NB4 (cell line): ENCODE measurements around the gene ULBP1.

Experiments
- POLR2A ChIP-seq: IDR thresholded peaks from 2 replicates; pipeline ENCODE4 v1.6.1; 2011; ENCODE audit warnings: mild to moderate bottlenecking; ENCODE audit not compliant: insufficient read length; ENCODE audit errors: extremely low read depth
- TF ChIP-seq, protein P1 (sequence below): IDR thresholded peaks from one replicate; pipeline ENCODE4 v1.5.1; 2012; ENCODE audit warnings: low read depth, low read length

DNA sequence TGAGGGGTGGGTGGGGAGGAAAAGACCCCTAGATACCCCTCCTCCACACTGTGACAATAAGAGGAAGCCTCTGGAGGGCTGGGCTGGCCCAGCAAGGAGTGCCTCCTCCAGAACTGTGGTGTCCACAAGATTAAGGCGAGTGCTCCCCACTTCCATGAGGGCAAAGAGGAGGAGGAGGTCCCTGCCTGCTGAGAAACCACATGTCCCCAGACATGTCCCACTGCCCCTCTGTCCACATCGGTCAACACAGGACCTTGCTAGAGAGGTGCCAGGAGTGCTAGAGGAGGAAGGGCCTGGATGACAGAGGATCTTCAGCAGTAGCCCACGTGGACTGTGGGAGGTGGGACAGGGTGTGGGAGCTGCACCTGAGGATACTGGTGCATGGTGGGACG, 43.9 kb upstream of the ULBP1 start:
- TF ChIP-seq, protein P1, sequence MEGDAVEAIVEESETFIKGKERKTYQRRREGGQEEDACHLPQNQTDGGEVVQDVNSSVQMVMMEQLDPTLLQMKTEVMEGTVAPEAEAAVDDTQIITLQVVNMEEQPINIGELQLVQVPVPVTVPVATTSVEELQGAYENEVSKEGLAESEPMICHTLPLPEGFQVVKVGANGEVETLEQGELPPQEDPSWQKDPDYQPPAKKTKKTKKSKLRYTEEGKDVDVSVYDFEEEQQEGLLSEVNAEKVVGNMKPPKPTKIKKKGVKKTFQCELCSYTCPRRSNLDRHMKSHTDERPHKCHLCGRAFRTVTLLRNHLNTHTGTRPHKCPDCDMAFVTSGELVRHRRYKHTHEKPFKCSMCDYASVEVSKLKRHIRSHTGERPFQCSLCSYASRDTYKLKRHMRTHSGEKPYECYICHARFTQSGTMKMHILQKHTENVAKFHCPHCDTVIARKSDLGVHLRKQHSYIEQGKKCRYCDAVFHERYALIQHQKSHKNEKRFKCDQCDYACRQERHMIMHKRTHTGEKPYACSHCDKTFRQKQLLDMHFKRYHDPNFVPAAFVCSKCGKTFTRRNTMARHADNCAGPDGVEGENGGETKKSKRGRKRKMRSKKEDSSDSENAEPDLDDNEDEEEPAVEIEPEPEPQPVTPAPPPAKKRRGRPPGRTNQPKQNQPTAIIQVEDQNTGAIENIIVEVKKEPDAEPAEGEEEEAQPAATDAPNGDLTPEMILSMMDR: no peak
- TF ChIP-seq POLR2A: no peak
